Measurements from ENCODE around the gene MYO3A. TPM values are rescaled to one million over a fixed set of nuclear protein-coding genes. Genes with fewer than 3 reads are reported as not detected.
"Not testable (repeated sequence)": the region's sequence is repeated elsewhere in the genome, so short reads cannot be mapped to it uniquely, and the experiment has no call there.

Gene MYO3A
- total RNA-seq, 2 donors from 2014 or later, result under 0.01 to 0.49 TPM

GRCh38 chr10:26090026-26090425, 156.0 kb downstream of the MYO3A start:
- ATAC-seq (ENCODE audit: insufficient number of reproducible peaks, low FRiP score, low read depth), result no peak
- no peak for TF ChIP-seq CTCF (IDR thresholded peaks at IDR 0.05)
- no peak for DNase-seq (ENCODE audit: low spot score)
- Histone ChIP-seq H3K9me3 (no peaks in the 10 kb centered on the region), H3K4me1 (ENCODE audit: control insufficient read depth in 1 of 2, low read depth in 2 of 2) (no peaks in the 10 kb centered on the region), H3K36me3 (no peaks in the 10 kb centered on the region), H3K4me3 (no peak overlapping the region), H3K27ac (no peak overlapping the region), H3K27me3 (replicated peaks; ENCODE audit: insufficient read depth) (no peaks in the 10 kb centered on the region)

GRCh38 chr10:26090762-26091161, 156.7 kb downstream of the MYO3A start:
- Histone ChIP-seq H3K4me1 (ENCODE audit: control insufficient read depth in 1 of 2, low read depth in 2 of 2) (no peaks in the 10 kb centered on the region), H3K36me3 (no peaks in the 10 kb centered on the region), H3K9me3 (no peaks in the 10 kb centered on the region), H3K4me3 (no peak overlapping the region), H3K27me3 (replicated peaks; ENCODE audit: insufficient read depth) (no peaks in the 10 kb centered on the region), H3K27ac (no peak overlapping the region)
- no peak for TF ChIP-seq CTCF (IDR thresholded peaks at IDR 0.05)
- no peak for ATAC-seq (ENCODE audit: insufficient number of reproducible peaks, low FRiP score, low read depth)
- no peak for DNase-seq (ENCODE audit: low spot score)

GRCh38 chr10:26093229-26093628, 159.2 kb downstream of the MYO3A start:
- Histone ChIP-seq H3K36me3 (no peaks in the 10 kb centered on the region), H3K27me3 (replicated peaks; ENCODE audit: insufficient read depth) (no peaks in the 10 kb centered on the region), H3K4me1 (ENCODE audit: control insufficient read depth in 1 of 2, low read depth in 2 of 2) (no peaks in the 10 kb centered on the region), H3K27ac (no peak overlapping the region), H3K4me3 (no peak overlapping the region), H3K9me3 (no peaks in the 10 kb centered on the region)
- DNase-seq (ENCODE audit: low spot score) (no peak), ATAC-seq (ENCODE audit: insufficient number of reproducible peaks, low FRiP score, low read depth) (no peak)
- no peak for TF ChIP-seq CTCF (IDR thresholded peaks at IDR 0.05)

- TF ChIP-seq CTCF (IDR thresholded peaks at IDR 0.05), result no peak
- H3K27me3 ChIP-seq (replicated peaks; ENCODE audit: insufficient read depth), result no peaks in the 10 kb centered on the region
- DNase-seq (ENCODE audit: low spot score) (no peak), ATAC-seq (ENCODE audit: insufficient number of reproducible peaks, low FRiP score, low read depth) (no peak)
- H3K4me1 ChIP-seq (ENCODE audit: control insufficient read depth in 1 of 2, low read depth in 2 of 2), result no peaks in the 10 kb centered on the region
- no peaks in the 10 kb centered on the region for H3K9me3 ChIP-seq
- no peak overlapping the region for H3K4me3 ChIP-seq
- H3K27ac ChIP-seq, result no peak overlapping the region
- H3K36me3 ChIP-seq, result no peaks in the 10 kb centered on the region
Observed at GRCh38 chr10:26095781-26096180, 161.8 kb downstream of the MYO3A start.

GRCh38 chr10:26097549-26097948, 163.5 kb downstream of the MYO3A start:
- H3K4me3 ChIP-seq; H3K9me3 ChIP-seq; H3K36me3 ChIP-seq; DNase-seq (ENCODE audit: low spot score); ATAC-seq (ENCODE audit: insufficient number of reproducible peaks, low FRiP score, low read depth); H3K4me1 ChIP-seq (ENCODE audit: control insufficient read depth in 1 of 2, low read depth in 2 of 2); H3K27ac ChIP-seq; H3K27me3 ChIP-seq (replicated peaks; ENCODE audit: insufficient read depth): not testable (repeated sequence)

GRCh38 chr10:26112532-26112931, 178.5 kb downstream of the MYO3A start:
- H3K27me3 ChIP-seq (replicated peaks; ENCODE audit: insufficient read depth), result no peaks in the 10 kb centered on the region

More at GRCh38 chr10:26112532-26112931, 178.5 kb downstream of the MYO3A start:
- Histone ChIP-seq H3K4me3 (no peak overlapping the region), H3K9me3 (no peaks in the 10 kb centered on the region), H3K36me3 (no peaks in the 10 kb centered on the region), H3K27ac (no peak overlapping the region), H3K4me1 (ENCODE audit: control insufficient read depth in 1 of 2, low read depth in 2 of 2) (no peaks in the 10 kb centered on the region)
- no peak for TF ChIP-seq CTCF (IDR thresholded peaks at IDR 0.05)
- no peak for DNase-seq (ENCODE audit: low spot score)
- ATAC-seq (ENCODE audit: insufficient number of reproducible peaks, low FRiP score, low read depth), result no peak

Measured in thoracic aorta (tissue), 2 donors.